DND-41 (cell line): Measurements from ENCODE around the gene KLHDC7A.

ENCODE experiments used
- EZH2 ChIP-seq: IDR thresholded peaks from 3 replicates; pipeline ENCODE4 v1.6.1; 2012; ENCODE audit warnings: borderline replicate concordance, low read depth, mild to moderate bottlenecking, moderate library complexity, low read length, inconsistent platforms; ENCODE audit not compliant: severe bottlenecking
- TF ChIP-seq, protein P1 (sequence below): IDR thresholded peaks from 2 replicates; pipeline ENCODE4 v1.5.1; 2012; ENCODE audit warnings: borderline replicate concordance, low read length, moderate library complexity, mild to moderate bottlenecking; ENCODE audit not compliant: poor library complexity, severe bottlenecking; ENCODE audit errors: extremely low read depth

DNA sequence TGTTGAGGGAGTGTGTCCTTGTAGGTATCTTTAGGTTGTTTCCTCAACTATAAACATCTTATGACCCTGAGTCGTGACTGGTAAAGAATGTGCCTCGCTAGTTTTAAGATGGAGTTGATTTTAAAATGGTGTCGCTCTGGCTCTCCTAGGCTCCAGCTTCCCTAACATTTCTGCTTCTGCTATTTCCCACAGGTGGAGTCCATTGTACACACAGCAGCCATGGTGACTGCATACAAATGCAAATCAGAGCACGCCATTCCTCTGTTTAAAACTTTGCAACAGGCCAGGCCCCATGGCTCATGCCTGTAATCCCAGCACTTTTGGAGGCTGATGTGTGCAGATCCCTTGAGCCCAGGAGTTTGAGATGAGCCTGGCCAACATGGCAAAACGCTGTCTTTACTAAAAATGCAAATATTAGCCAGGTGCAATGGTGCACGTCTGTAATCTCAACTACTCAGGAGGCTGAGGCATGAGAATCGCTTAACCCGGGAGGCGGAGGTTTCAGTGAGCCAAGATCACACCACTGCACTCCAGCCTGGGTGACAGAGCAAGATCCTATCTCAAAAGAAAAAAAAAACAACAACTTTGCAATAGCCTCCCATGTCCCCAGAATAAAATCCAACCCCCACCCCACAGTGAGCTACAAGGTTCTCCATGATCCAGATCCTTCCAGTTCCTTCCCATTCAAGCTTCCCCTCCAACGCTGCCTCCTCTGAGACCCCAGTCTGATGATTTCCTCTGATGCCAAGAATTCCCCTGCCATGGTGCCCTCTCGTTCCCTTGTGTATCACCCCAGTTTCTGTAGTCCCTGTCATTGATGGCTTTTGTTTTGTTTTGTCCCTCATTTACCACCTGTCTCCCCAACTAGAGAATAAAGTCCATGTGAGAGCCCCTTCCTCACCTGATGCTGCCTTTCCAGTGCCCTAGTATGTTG, 36.9 kb upstream of the KLHDC7A start:
- TF ChIP-seq, protein P1, sequence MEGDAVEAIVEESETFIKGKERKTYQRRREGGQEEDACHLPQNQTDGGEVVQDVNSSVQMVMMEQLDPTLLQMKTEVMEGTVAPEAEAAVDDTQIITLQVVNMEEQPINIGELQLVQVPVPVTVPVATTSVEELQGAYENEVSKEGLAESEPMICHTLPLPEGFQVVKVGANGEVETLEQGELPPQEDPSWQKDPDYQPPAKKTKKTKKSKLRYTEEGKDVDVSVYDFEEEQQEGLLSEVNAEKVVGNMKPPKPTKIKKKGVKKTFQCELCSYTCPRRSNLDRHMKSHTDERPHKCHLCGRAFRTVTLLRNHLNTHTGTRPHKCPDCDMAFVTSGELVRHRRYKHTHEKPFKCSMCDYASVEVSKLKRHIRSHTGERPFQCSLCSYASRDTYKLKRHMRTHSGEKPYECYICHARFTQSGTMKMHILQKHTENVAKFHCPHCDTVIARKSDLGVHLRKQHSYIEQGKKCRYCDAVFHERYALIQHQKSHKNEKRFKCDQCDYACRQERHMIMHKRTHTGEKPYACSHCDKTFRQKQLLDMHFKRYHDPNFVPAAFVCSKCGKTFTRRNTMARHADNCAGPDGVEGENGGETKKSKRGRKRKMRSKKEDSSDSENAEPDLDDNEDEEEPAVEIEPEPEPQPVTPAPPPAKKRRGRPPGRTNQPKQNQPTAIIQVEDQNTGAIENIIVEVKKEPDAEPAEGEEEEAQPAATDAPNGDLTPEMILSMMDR = no peak
- no peak for TF ChIP-seq EZH2
